Brain pericyte (primary cell): ENCODE measurements around the gene NLGN1.

ENCODE experiments used
- DNase-seq: peaks from one replicate; pipeline ENCODE4 v3.0.0-alpha.2; 2012; ENCODE audit warnings: low read depth, low spot score

The NLGN1 gene

DNA sequence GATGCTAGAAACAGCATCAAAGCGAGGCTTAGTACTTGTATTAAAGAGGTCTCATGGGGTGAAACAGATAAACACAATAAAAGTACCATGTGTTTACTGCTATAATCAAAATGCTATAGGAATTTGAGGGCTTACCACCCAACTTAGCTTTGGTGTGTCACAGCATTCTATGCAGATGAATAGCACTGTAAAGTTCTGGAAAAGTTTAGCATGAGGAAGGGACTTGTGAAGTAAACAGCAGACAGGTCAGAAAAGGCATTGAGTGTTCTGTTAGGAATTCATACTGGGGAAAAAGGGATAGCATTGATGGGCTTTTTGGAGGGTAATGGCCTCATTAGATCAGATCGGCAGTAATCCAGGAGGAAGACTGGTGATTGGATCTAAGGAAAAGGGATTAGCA is 505.3 kb downstream of the NLGN1 start:
- DNase-seq: no peak

GRCh38 chr3:173905381-173905780 is 507.8 kb downstream of the NLGN1 start:
- no peak for DNase-seq

GRCh38 chr3:173911446-173911845 is 513.9 kb downstream of the NLGN1 start:
- no peak for DNase-seq

GRCh38 chr3:173912126-173912525 is 514.6 kb downstream of the NLGN1 start:
- DNase-seq: no peak

DNA sequence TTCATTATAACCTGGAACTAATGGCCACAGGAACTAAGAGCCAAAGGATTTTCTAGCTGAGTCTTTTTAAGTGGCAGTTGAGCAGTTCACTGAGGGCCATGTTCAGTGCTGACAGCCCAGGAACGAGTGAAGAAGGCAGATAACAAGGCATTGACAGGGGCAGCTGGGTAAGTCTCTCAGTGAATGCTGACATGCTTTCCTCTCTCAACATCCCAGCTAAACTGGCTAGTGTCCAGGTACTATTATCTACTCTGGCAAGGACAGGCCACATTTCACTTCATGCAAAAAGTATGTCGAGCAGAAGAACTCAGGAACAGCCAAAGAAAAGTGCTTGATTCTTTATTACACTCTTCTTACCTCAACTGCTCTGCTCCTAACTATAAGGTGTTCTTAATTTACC is 515.9 kb downstream of the NLGN1 start:
- DNase-seq: no peak

DNA sequence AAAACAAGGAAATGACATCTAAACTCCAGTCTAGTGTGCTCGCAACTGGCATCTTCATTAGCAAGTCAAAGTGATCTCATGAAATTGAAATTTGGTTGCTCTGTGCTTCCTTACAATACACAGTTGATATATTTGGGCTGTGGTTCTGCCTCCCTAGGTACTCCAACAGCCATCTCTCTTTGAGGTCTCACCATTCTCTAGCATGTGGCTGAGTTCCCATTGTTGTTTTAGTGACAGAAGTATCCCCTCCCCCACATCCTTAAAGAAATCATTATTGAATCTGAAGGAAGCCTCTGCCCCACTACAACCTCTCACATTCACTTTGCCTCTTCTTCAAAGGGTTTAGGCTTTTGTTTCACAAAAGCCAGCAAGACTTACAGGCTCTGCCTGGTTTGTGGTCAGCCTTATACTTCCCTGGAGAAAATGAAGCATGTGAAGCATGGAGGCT is 516.5 kb downstream of the NLGN1 start:
- no peak for DNase-seq

GRCh38 chr3:173916799-173917198 is 519.3 kb downstream of the NLGN1 start:
- no peak for DNase-seq

DNA sequence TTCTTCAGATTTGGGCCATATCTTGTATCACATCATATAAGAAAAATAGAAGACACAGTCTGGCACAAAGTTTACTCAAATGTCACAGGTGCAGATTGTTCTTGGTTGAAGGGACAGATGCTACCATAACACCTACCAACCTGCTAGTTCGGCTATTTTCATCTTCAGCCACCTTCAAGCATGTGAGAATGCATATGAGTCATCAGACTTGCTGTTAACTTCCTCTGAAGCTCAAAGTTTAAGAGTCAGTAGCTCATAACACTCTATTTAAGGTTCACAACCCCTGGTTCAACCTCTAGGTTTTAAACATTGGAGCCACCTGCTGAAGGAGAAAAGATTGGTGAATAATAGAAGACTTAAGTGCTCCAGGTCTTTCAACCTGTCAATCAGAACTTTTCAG is 522.8 kb downstream of the NLGN1 start:
- no peak for DNase-seq

- no peak for DNase-seq
Measured at GRCh38 chr3:173921732-173922131, 524.2 kb downstream of the NLGN1 start.

DNA sequence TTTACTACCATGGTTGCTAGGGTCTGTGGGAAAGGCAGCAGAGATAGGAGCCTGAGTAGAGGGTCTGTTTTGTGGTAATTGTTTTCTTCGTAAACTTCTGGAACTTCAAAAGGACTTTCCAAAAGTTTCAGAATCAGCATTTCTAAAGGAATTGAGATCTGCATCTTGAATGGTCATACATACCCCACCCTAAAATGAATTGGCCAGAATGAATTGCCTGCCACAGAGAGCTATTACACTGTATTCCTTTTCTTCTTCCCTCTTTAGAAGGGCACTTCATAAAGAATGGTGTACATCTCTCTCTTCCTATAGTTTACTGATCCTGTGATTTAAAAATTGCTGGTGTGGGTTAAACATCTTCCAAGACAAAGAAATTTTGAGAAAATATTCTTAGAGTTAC is 525.7 kb downstream of the NLGN1 start:
- DNase-seq: no peak

GRCh38 chr3:173930251-173930650 is 532.7 kb downstream of the NLGN1 start:
- DNase-seq: no peak

GRCh38 chr3:173932624-173933023 is 535.1 kb downstream of the NLGN1 start:
- no peak for DNase-seq

DNA sequence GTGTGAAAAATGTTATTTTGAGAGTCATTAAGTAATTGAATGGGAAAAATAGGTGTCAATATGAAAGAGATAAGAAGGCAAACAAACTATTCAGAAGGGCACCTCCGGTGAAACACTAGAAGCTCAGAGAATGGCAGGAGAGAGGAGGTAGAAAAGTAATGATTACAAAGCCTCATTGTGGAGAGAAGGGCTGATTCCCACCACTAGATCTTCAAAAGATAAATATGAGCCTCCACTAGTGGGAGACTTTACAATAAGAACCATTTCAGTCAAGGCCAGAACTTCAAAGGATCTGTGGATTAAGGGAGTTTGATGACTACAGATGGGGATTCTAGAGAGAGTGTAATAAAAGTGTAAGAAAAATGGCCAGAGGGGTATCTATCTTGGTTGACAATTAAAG is 535.6 kb downstream of the NLGN1 start:
- DNase-seq: no peak

DNA sequence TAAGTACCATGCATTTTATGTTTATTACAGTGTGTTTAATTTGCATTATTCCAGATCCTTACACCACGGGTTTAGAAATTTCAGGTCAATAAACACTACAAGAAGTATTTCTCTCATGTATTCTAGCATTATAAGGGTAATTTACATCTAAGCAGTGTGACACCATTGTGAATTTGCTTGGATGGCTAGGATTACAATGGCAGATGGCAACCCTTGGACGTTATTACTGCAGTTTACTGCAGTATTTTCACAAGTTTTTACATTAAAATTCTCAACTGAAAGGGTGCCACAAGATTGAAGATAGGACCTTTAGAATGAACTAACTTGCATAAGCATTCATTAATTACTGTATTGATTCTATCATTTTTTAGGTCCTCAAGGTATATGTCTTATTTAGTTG is 538.8 kb downstream of the NLGN1 start:
- DNase-seq: no peak

- DNase-seq: peak; percentile 32
Measured at GRCh38 chr3:173938159-173938558, 540.6 kb downstream of the NLGN1 start.

DNA sequence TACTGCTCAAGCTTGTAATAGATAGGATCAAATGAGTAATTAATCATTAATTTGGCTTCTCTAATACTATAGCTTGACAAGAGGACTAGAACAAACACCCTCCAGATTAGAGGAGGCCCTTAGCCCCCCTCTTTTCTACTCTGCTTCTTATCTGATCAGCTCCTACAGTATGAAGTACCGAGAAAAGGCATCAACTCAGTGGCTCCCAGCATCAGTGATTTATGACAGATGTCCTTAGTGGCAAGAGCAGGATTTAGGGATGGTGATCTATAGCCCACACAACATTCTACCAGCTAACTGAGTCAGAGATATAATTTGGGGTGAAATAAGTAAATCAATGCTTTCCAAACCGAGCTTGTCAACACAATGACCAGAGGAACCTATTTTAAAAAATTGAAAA is 541.1 kb downstream of the NLGN1 start:
- DNase-seq: no peak

- DNase-seq: no peak
Measured at GRCh38 chr3:173939331-173939730, 541.8 kb downstream of the NLGN1 start.

DNA sequence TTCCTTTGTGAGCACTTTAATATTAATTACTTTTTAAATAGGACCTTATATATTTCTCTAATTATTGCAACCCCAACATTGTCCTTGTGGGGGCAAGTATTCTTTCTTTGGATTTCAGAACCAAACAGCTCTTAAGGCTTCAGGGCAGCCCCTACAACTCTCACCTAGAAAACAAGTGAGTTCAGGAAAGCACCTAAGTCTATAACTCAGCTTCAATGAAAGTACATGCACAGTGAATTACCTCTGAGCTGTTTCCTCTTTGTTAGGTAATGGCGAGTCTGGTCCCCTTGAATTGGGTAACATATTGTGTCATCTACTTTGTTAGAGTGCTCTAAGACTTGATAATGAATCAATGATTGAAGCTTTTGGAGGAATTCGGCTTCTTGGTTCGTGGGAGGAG is 545.7 kb downstream of the NLGN1 start:
- DNase-seq: no peak

GRCh38 chr3:173945170-173945569 is 547.6 kb downstream of the NLGN1 start:
- no peak for DNase-seq

GRCh38 chr3:173945806-173946205 is 548.3 kb downstream of the NLGN1 start:
- no peak for DNase-seq

- DNase-seq: no peak
Measured at GRCh38 chr3:173954647-173955046, 557.1 kb downstream of the NLGN1 start.

GRCh38 chr3:173957646-173958045 is 560.1 kb downstream of the NLGN1 start:
- no peak for DNase-seq

- no peak for DNase-seq
Measured at GRCh38 chr3:173958805-173959204, 561.3 kb downstream of the NLGN1 start.

GRCh38 chr3:173970281-173970680 is 572.7 kb downstream of the NLGN1 start:
- DNase-seq: no peak

DNA sequence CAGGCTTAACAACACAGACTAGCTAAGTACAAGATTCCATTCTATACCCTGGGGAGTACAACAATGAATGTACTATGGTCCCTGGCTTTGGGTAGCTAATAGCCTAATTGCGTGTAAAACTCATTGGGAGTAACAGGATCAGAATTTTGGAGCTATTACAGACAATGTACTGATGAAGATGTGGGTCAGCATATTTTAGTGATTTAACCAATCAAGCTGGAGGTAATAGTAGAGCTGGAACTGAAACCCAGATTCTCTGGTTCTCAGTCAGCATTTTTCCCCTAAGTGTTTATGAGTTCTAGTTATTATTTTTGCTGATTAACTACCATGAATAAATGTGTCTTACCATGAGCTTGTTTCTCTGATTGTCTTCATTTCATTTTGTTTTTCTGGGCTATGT is 578.7 kb downstream of the NLGN1 start:
- DNase-seq: no peak
